Activated CD8-positive, alpha-beta T cell treated with anti-CD3 and anti-CD28 coated beads for 36 hours (primary cell): Measurements from ENCODE around the gene LIX1L. TPM values are rescaled to one million over a fixed set of nuclear protein-coding genes. Genes with fewer than 3 reads are reported as not detected.
A peak's percentile ranks its signal among the peaks of the same experiment; 100 is the strongest.

Source experiments
- ATAC-seq: fragments of 200-7000 bp; cut with Tn5 transposase; one replicate; pipeline ENCODE4 v1.10.0; 2021; ENCODE audit warnings: mild to moderate bottlenecking, moderate library complexity
- CTCF ChIA-PET: fragments of 350-600 bp; sonication (Branson Sonifier 250); formaldehyde crosslinking; loops from one replicate; lab custom pipeline; 2021; ENCODE audit warnings: antibody characterized with exemption; lab: Charles Lee
- POLR2A ChIA-PET: fragments of 350-600 bp; sonication (Branson Sonifier 250); formaldehyde crosslinking; loops from one replicate; lab custom pipeline; 2021; ENCODE audit warnings: antibody characterized with exemption; lab: Charles Lee
- DNase-seq: peaks from one replicate; pipeline ENCODE4 v3.0.0-alpha.2; 2020
- H3K27ac Mint-ChIP-seq: one replicate; pipeline ENCODE4 v1.8.0; 2021; ENCODE audit warnings: mild to moderate bottlenecking, mixed read lengths
- H3K27me3 Mint-ChIP-seq: one replicate; pipeline ENCODE4 v1.8.0; 2021; ENCODE audit warnings: mixed read lengths
- H3K36me3 Mint-ChIP-seq: one replicate; pipeline ENCODE4 v1.8.0; 2021; ENCODE audit warnings: low read depth, mixed read lengths
- H3K4me1 Mint-ChIP-seq: one replicate; pipeline ENCODE4 v1.8.0; 2021; ENCODE audit warnings: low read depth, mixed read lengths
- H3K4me3 Mint-ChIP-seq: one replicate; pipeline ENCODE4 v1.8.0; 2021; ENCODE audit warnings: mild to moderate bottlenecking, moderate library complexity, mixed read lengths
- H3K9me3 Mint-ChIP-seq: one replicate; pipeline ENCODE4 v1.8.0; 2021; ENCODE audit warnings: mixed read lengths
- intact Hi-C: fragments of 100-400 bp; cut with micrococcal nuclease; formaldehyde crosslinking; loops from one replicate; pipeline ENCODE4 v1.10.0; 2022
- total RNA-seq, 2 experiments: library from RNA; stranded (reverse); gene quantifications; one replicate each; pipeline ENCODE4 v1.2.3, GENCODE V29; 2021
- TF ChIP-seq, protein P1 (sequence below): fragments of 200-600 bp; IDR thresholded peaks from one replicate; pipeline ENCODE4 v1.8.0; 2022; ENCODE audit warnings: antibody characterized with exemption, mild to moderate bottlenecking

The LIX1L gene
- total RNA-seq, 2 experiments from 2014 or later: 41.5 to 43.6 TPM

DNA sequence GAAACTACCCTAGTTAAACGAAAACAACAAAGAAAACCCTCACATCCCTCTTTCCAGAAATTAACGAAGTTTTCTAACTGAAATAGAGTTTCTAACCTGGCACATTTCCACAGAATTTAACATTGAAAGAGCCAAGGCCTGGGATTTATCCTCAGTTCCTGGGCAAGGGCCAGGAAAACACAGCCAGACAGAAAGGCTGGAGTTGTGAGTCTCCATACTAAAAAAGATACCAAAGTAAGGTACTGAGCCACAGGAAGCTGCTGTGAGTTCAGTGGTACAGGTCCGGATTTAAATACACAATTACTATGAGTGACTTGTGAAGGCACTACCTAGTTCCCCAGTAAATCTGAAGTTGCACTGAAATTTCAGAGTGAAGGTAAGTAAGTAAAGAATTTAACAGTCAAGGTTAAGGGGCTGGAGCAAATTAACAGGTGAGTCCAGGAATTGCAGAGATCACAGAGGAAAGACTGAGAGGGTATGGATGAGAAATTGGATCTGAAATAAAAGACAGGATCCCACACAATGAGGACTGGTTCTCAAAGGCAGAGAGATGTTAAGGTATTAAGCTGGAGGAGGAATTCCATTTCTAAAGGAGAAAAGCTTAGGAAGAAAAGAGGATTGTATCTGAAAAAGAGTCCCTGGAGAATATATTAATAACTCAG, 905 bp downstream of the LIX1L start:
- H3K27me3 Mint-ChIP-seq: no peaks in the 10 kb centered on the region
- POLR2A ChIA-PET: interaction anchor here (0.9 to 12.8 kb wide), 10 partner anchors 13 to 95 kb away, joined by 3 to 160 read pairs (median 8); partner anchors contain the start of genes PEX11B, RBM8A and TXNIP
- peak overlapping the region; percentile 91 for H3K27ac Mint-ChIP-seq
- peak overlapping the region; percentile 83 for H3K4me3 Mint-ChIP-seq
- H3K4me1 Mint-ChIP-seq: peaks cover 55% of the 10 kb centered on the region
- intact Hi-C loops: no loop called here
- DNase-seq (peak; percentile 19), ATAC-seq (no peak)
- TF ChIP-seq, protein P1, sequence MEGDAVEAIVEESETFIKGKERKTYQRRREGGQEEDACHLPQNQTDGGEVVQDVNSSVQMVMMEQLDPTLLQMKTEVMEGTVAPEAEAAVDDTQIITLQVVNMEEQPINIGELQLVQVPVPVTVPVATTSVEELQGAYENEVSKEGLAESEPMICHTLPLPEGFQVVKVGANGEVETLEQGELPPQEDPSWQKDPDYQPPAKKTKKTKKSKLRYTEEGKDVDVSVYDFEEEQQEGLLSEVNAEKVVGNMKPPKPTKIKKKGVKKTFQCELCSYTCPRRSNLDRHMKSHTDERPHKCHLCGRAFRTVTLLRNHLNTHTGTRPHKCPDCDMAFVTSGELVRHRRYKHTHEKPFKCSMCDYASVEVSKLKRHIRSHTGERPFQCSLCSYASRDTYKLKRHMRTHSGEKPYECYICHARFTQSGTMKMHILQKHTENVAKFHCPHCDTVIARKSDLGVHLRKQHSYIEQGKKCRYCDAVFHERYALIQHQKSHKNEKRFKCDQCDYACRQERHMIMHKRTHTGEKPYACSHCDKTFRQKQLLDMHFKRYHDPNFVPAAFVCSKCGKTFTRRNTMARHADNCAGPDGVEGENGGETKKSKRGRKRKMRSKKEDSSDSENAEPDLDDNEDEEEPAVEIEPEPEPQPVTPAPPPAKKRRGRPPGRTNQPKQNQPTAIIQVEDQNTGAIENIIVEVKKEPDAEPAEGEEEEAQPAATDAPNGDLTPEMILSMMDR: no peak
- CTCF ChIA-PET: interaction anchor here (0.9 to 4.0 kb wide), 8 partner anchors 12 to 112 kb away, joined by 3 to 19 read pairs (median 4); partner anchors contain the start of genes NUDT17, PIAS3 and RBM8A
- H3K36me3 Mint-ChIP-seq: peaks cover 32% of the 10 kb centered on the region
- H3K9me3 Mint-ChIP-seq: no peaks in the 10 kb centered on the region

GRCh38 chr1:145956361-145956760, 1.5 kb downstream of the LIX1L start:
- CTCF ChIA-PET: interaction anchor here (0.6 to 4.0 kb wide), 5 partner anchors 12 to 69 kb away, joined by 3 to 19 read pairs (median 3); partner anchors contain the start of gene RBM8A
- Mint-ChIP-seq H3K4me1 (peaks cover 60% of the 10 kb centered on the region), H3K36me3 (peaks cover 30% of the 10 kb centered on the region), H3K27ac (peak overlapping the region; percentile 91), H3K4me3 (peak overlapping the region; percentile 83), H3K27me3 (no peaks in the 10 kb centered on the region), H3K9me3 (no peaks in the 10 kb centered on the region)
- POLR2A ChIA-PET: interaction anchor here (2.6 to 12.8 kb wide), 3 partner anchors 23 to 40 kb away, joined by 13 to 160 read pairs (median 17); partner anchors contain the start of genes RBM8A and TXNIP
- ATAC-seq: no peak
- intact Hi-C loops: no loop called here
- TF ChIP-seq, protein P1: no peak
- no peak for DNase-seq

GRCh38 chr1:145955436-145955835, 2.4 kb downstream of the LIX1L start:
- Mint-ChIP-seq H3K36me3 (peaks cover 25% of the 10 kb centered on the region), H3K27me3 (no peaks in the 10 kb centered on the region), H3K9me3 (no peaks in the 10 kb centered on the region), H3K4me3 (peak overlapping the region; percentile 83), H3K4me1 (peaks cover 69% of the 10 kb centered on the region), H3K27ac (no peak overlapping the region)
- TF ChIP-seq, protein P1: no peak
- POLR2A ChIA-PET: interaction anchor here (0.7 to 12.8 kb wide), 3 partner anchors 25 to 84 kb away, joined by 3 to 160 read pairs (median 3); partner anchors contain the start of gene RBM8A
- intact Hi-C loops: no loop called here
- CTCF ChIA-PET: interaction anchor here (0.8 to 1.8 kb wide), 5 partner anchors 11 to 110 kb away, joined by 3 to 7 read pairs (median 4); partner anchors contain the start of genes ITGA10 and NUDT17
- no peak for DNase-seq
- no peak for ATAC-seq

DNA sequence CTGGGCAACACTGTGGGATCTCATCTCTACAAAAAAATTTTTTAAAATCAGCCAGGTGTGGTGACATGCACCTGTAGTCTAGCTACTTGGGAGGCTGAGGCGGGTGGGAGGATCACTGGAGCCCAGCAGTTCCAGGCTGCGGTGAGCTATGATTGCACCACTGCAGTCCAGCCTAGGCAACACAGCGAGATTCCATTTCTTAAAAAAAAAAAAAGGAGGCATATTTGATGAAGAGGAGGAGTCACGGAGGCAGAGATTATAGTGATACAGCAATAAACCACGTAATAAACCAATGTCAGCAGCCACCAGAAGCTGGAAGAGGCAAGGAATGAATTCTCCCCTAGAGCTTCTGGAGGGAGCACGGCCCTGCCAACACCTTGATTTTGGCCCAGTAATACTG, 4.0 kb downstream of the LIX1L start:
- ATAC-seq (no peak), DNase-seq (no peak)
- intact Hi-C loops: no loop called here
- ChIA-PET POLR2A (interaction anchor here (0.6 to 12.8 kb wide), 6 partner anchors 10 to 168 kb away, joined by 3 to 160 read pairs (median 4); partner anchors contain the start of genes ANKRD34A, POLR3GL and RBM8A), CTCF (interaction anchor here (0.7 to 1.7 kb wide), 3 partner anchors 31 to 79 kb away, joined by 3 to 5 read pairs (median 5); partner anchors contain the start of gene ITGA10)
- Mint-ChIP-seq H3K36me3 (peaks cover 26% of the 10 kb centered on the region), H3K27ac (no peak overlapping the region), H3K27me3 (no peaks in the 10 kb centered on the region), H3K4me3 (no peak overlapping the region), H3K9me3 (no peaks in the 10 kb centered on the region), H3K4me1 (peaks cover 65% of the 10 kb centered on the region)
- TF ChIP-seq, protein P1: no peak
